Spinal cord (tissue), 10 donors: Measurements from ENCODE around the gene LAMA3. TPM values are rescaled to one million over a fixed set of nuclear protein-coding genes. Genes with fewer than 3 reads are reported as not detected.

Experiments used
- DNase-seq, 6 donors: peaks; one replicate each; pipeline versions ENCODE4 v3.0.0 to v3.0.0-alpha.2; 2013 to 2015; ENCODE audit warnings: low spot score in 6 of 6, low read depth in 4 of 6
- H3K27ac ChIP-seq: one replicate; pipeline ENCODE4 v1.5.1; 2013; ENCODE audit warnings: low read depth, low read length, control low read depth
- H3K27me3 ChIP-seq: one replicate; pipeline ENCODE4 v1.6.1; 2013; ENCODE audit warnings: low read length; ENCODE audit not compliant: control insufficient read depth, insufficient read depth
- H3K36me3 ChIP-seq: one replicate; pipeline ENCODE4 v1.6.1; 2013; ENCODE audit warnings: low read length; ENCODE audit not compliant: control insufficient read depth, insufficient read depth
- H3K4me1 ChIP-seq: one replicate; pipeline ENCODE4 v1.6.1; 2013; ENCODE audit warnings: low read length; ENCODE audit not compliant: control insufficient read depth, insufficient read depth
- H3K4me3 ChIP-seq: one replicate; pipeline ENCODE4 v1.5.1; 2013; ENCODE audit warnings: low read depth, low read length, control low read depth
- H3K9me3 ChIP-seq: one replicate; pipeline ENCODE4 v1.6.1; 2013; ENCODE audit warnings: low read length; ENCODE audit not compliant: control insufficient read depth, insufficient read depth
- WGBS: methylation state at CpG from one replicate; pipeline ENCODE4 v1.1.5; 2013; ENCODE audit warnings: missing lambda C conversion rate; ENCODE audit not compliant: insufficient coverage; 5-methylcytosine and 5-hydroxymethylcytosine counted together
- polyA plus RNA-seq, 2 donors: library from polyadenylated mRNA; unstranded; fragments of 120-200 nt; gene quantifications; one replicate each; pipeline ENCODE4 v1.2.1, GENCODE V29; 2013; ENCODE audit not compliant: insufficient read length in 2 of 2
- total RNA-seq, 2 donors: library from RNA; depleted of rRNA in 1 of 2; stranded (reverse); fragments of 120-200 nt in 1 of 2; fragments of >200 nt in 1 of 2; gene quantifications; one replicate each; pipeline versions ENCODE4 v1.2.3 to v1.2.4, GENCODE V29; 2013 to 2014
- donor health status: healthy.

Gene LAMA3
- total and polyA plus RNA-seq, 4 donors = 5.8 to 10.4 (median 8.1) TPM

GRCh38 chr18:23684515-23685197, 4.6 kb upstream of the LAMA3 start:
- WGBS = 73% methylated on average over 2 of the region's 5 CpGs
- Histone ChIP-seq H3K36me3 (no peaks in the 10 kb centered on the region), H3K4me3 (no peak overlapping the region), H3K4me1 (peaks cover 9% of the 10 kb centered on the region), H3K9me3 (no peaks in the 10 kb centered on the region), H3K27me3 (peaks cover 20% of the 10 kb centered on the region), H3K27ac (no peak overlapping the region)
- DNase-seq = peak in 1 of 6 donors; percentile 65

- H3K4me3 ChIP-seq = no peak overlapping the region
- H3K27ac ChIP-seq = no peak overlapping the region
- DNase-seq = no peak
- H3K9me3 ChIP-seq = no peaks in the 10 kb centered on the region
- WGBS = 63% methylated on average over 3 of the region's 5 CpGs
- peaks cover 18% of the 10 kb centered on the region for H3K4me1 ChIP-seq
- H3K27me3 ChIP-seq = peaks cover 29% of the 10 kb centered on the region
- no peaks in the 10 kb centered on the region for H3K36me3 ChIP-seq
Measured at GRCh38 chr18:23688528-23688927, 725 bp upstream of the LAMA3 start.

DNA sequence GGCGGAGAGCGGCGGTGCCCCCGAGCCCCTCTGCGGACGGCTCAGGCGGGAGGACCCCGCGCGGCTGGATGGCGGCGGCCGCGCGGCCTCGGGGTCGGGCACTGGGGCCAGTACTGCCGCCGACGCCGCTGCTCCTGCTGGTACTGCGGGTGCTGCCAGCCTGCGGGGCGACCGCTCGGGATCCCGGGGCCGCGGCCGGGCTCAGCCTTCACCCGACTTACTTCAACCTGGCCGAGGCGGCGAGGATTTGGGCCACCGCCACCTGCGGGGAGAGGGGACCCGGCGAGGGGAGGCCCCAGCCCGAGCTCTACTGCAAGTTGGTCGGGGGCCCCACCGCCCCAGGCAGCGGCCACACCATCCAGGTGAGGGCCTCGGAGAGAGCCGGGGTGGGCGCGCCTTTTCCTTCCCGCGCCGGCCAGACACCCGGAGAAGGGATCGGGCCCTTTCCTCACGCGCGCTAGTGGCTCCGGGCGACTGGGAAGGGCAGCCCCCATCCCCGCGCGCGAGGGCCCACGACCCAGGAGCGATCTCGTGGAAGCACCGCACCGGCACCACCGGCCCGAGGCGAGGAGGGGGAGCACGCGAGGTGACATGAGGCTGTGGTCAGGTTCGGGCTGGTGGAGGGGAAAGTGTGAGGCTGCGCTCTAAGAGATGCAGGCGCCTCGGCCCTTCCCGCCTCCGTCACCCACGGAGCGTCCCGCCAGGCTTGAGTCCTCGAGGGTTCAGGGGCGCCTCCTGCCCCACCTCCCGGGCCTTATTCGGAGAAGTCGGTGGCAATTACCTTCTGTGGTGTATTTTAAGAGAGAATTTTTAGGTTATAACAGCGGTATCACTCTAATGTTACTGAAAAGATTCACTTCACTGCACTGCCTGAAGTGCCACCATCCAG, 607 bp downstream of the LAMA3 start:
- H3K9me3 ChIP-seq = no peaks in the 10 kb centered on the region
- peaks cover 29% of the 10 kb centered on the region for H3K27me3 ChIP-seq
- peak in 1 of 6 donors; percentile 36 for DNase-seq
- WGBS = 4% methylated on average over 85 of the region's 85 CpGs
- H3K4me3 ChIP-seq = peak overlapping the region; percentile 34
- H3K4me1 ChIP-seq = peaks cover 18% of the 10 kb centered on the region
- no peak overlapping the region for H3K27ac ChIP-seq
- no peaks in the 10 kb centered on the region for H3K36me3 ChIP-seq

GRCh38 chr18:23690505-23691068, 1.3 kb downstream of the LAMA3 start:
- H3K27me3 ChIP-seq = peaks cover 29% of the 10 kb centered on the region
- peak in 2 of 6 donors; percentile 24 to 53 for DNase-seq
- H3K36me3 ChIP-seq = no peaks in the 10 kb centered on the region
- H3K4me3 ChIP-seq = peak overlapping the region; percentile 33
- no peaks in the 10 kb centered on the region for H3K9me3 ChIP-seq
- H3K4me1 ChIP-seq = peaks cover 18% of the 10 kb centered on the region
- 33% methylated on average over 13 of the region's 21 CpGs for WGBS
- H3K27ac ChIP-seq = no peak overlapping the region

GRCh38 chr18:23693846-23694245, 4.6 kb downstream of the LAMA3 start:
- Histone ChIP-seq H3K27me3 (peaks cover 15% of the 10 kb centered on the region), H3K36me3 (no peaks in the 10 kb centered on the region), H3K9me3 (no peaks in the 10 kb centered on the region), H3K4me1 (peaks cover 15% of the 10 kb centered on the region), H3K27ac (no peak overlapping the region), H3K4me3 (no peak overlapping the region)
- DNase-seq = no peak
- WGBS = 100% methylated on average over 1 of the region's 2 CpGs

DNA sequence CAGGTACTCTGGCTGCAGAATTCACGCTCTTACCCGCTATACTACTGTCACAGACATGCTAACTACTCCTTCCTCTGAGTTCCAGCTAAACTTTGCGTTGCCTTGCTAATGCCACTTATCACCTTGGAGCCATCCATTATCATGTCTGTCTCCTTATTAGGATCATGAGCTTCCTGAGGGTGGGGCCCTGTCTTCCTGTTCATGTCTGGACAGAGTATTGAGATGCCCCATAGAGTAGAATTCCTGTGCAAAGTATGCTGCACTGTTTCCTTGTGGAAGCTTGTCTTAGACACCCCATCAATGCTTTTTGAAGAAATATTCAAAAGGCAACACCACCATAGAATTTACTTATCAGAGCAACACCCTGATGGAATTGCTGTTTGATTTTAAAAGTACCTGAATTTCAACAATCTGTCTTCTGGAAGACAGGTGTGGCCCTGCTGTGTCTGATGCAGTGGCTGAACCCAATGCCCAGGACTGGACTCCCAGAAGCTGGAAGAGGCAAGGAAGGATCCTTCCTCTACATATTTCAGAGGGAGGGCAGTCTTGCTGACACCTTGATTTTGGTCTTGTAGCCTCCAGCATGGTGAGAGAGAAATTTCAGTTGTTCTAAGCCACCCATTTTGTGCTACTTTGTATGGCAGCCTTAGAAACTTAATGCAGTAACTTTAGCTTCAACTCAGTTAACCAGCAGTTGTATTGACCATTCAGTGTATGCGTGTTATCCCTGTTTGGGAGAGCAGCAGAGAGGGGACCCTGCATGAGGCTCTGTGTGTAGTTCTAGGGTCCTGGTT, 5.6 kb downstream of the LAMA3 start:
- DNase-seq = no peak
- Histone ChIP-seq H3K27me3 (peaks cover 8% of the 10 kb centered on the region), H3K4me3 (no peak overlapping the region), H3K4me1 (peaks cover 8% of the 10 kb centered on the region), H3K27ac (no peak overlapping the region), H3K36me3 (no peaks in the 10 kb centered on the region), H3K9me3 (no peaks in the 10 kb centered on the region)
- WGBS = 93% methylated on average over 3 of the region's 4 CpGs

DNA sequence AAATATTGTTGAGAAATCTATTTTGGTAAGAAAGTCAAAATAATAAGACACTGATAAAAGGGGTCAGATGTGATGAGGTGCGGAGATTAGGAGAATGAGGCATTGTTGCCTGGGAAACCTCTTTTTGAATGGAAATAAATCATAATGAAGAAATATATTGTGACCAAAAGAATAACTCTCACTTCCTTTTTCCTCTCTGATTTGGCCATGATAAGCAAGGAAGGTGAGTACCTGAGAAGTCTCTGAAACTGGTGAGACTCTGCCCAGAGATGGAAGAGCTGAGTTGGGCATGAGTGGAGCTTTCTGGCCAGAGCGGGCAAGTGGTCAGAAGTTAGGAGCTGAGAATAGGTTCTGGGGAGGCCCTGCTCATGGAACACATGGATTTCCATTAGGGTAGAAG, 11.8 kb downstream of the LAMA3 start:
- H3K27ac ChIP-seq = no peak overlapping the region
- 100% methylated on average over 1 of the region's 2 CpGs for WGBS
- no peak overlapping the region for H3K4me3 ChIP-seq
- no peaks in the 10 kb centered on the region for H3K36me3 ChIP-seq
- H3K4me1 ChIP-seq = no peaks in the 10 kb centered on the region
- no peak for DNase-seq
- no peaks in the 10 kb centered on the region for H3K27me3 ChIP-seq
- H3K9me3 ChIP-seq = no peaks in the 10 kb centered on the region

GRCh38 chr18:23701544-23702064, 12.4 kb downstream of the LAMA3 start:
- no peaks in the 10 kb centered on the region for H3K9me3 ChIP-seq
- H3K4me1 ChIP-seq = no peaks in the 10 kb centered on the region
- no peaks in the 10 kb centered on the region for H3K36me3 ChIP-seq
- H3K27ac ChIP-seq = no peak overlapping the region
- 92% methylated on average over 8 of the region's 8 CpGs for WGBS
- no peak overlapping the region for H3K4me3 ChIP-seq
- no peaks in the 10 kb centered on the region for H3K27me3 ChIP-seq
- DNase-seq = no peak

GRCh38 chr18:23702606-23703005, 13.4 kb downstream of the LAMA3 start:
- 88% methylated on average over 4 of the region's 4 CpGs for WGBS
- no peaks in the 10 kb centered on the region for H3K9me3 ChIP-seq

More at GRCh38 chr18:23702606-23703005, 13.4 kb downstream of the LAMA3 start:
- H3K36me3 ChIP-seq = no peaks in the 10 kb centered on the region
- no peak overlapping the region for H3K27ac ChIP-seq
- H3K4me1 ChIP-seq = no peaks in the 10 kb centered on the region
- H3K4me3 ChIP-seq = no peak overlapping the region
- H3K27me3 ChIP-seq = no peaks in the 10 kb centered on the region
- DNase-seq = no peak
